Osteocyte (in vitro differentiated cells): Measurements from ENCODE around the gene CACNA2D3. TPM values are rescaled to one million over a fixed set of nuclear protein-coding genes. Genes with fewer than 3 reads are reported as not detected.

Experiments
- DNase-seq: peaks from one replicate; pipeline ENCODE4 v3.0.0; 2021; ENCODE audit warnings: mixed read lengths; ENCODE audit not compliant: unreplicated experiment; ENCODE audit errors: extremely low spot score
- H3K27ac Mint-ChIP-seq: one replicate; pipeline ENCODE4 v1.8.0; 2021; ENCODE audit warnings: mild to moderate bottlenecking, mixed read lengths; ENCODE audit not compliant: unreplicated experiment
- H3K27me3 Mint-ChIP-seq: one replicate; pipeline ENCODE4 v1.8.0; 2021; ENCODE audit warnings: mixed read lengths; ENCODE audit not compliant: unreplicated experiment
- H3K36me3 Mint-ChIP-seq: one replicate; pipeline ENCODE4 v1.8.0; 2021; ENCODE audit warnings: mixed read lengths; ENCODE audit not compliant: unreplicated experiment
- H3K4me1 Mint-ChIP-seq: one replicate; pipeline ENCODE4 v1.8.0; 2021; ENCODE audit warnings: mixed read lengths; ENCODE audit not compliant: unreplicated experiment
- H3K4me3 Mint-ChIP-seq: one replicate; pipeline ENCODE4 v1.8.0; 2021; ENCODE audit warnings: mild to moderate bottlenecking, moderate library complexity, mixed read lengths; ENCODE audit not compliant: unreplicated experiment
- H3K9me3 Mint-ChIP-seq: one replicate; pipeline ENCODE4 v1.8.0; 2021; ENCODE audit warnings: mixed read lengths; ENCODE audit not compliant: unreplicated experiment
- CTCF ChIP-seq: fragments of 200-600 bp; sonication (generic); IDR thresholded peaks from 2 replicates; pipeline ENCODE4 v1.5.0; 2021; ENCODE audit warnings: antibody characterized with exemption, mild to moderate bottlenecking, moderate library complexity
- total RNA-seq: library from RNA; stranded (reverse); gene quantifications from 2 replicates; pipeline ENCODE4 v1.2.1, GENCODE V29; 2021

Gene CACNA2D3
- total RNA-seq, 1 donor from 2014 or later: 0.46 TPM

- H3K27ac Mint-ChIP-seq: no peak overlapping the region
- no peaks in the 10 kb centered on the region for H3K4me1 Mint-ChIP-seq
- H3K9me3 Mint-ChIP-seq: no peaks in the 10 kb centered on the region
- no peak overlapping the region for H3K4me3 Mint-ChIP-seq
- H3K36me3 Mint-ChIP-seq: no peaks in the 10 kb centered on the region
- no peak for DNase-seq
- no peak for TF ChIP-seq CTCF
- H3K27me3 Mint-ChIP-seq: no peaks in the 10 kb centered on the region
Observed at GRCh38 chr3:54703923-54704322, 581.6 kb downstream of the CACNA2D3 start.

GRCh38 chr3:54705730-54706129 is 583.4 kb downstream of the CACNA2D3 start:
- Mint-ChIP-seq H3K4me1 (no peaks in the 10 kb centered on the region), H3K36me3 (no peaks in the 10 kb centered on the region), H3K9me3 (peaks cover 3% of the 10 kb centered on the region), H3K27me3 (no peaks in the 10 kb centered on the region), H3K27ac (no peak overlapping the region), H3K4me3 (no peak overlapping the region)
- TF ChIP-seq CTCF: no peak
- no peak for DNase-seq

GRCh38 chr3:54706738-54707137 is 584.4 kb downstream of the CACNA2D3 start:
- H3K27me3 Mint-ChIP-seq: no peaks in the 10 kb centered on the region
- peaks cover 3% of the 10 kb centered on the region for H3K9me3 Mint-ChIP-seq
- no peak overlapping the region for H3K4me3 Mint-ChIP-seq
- H3K36me3 Mint-ChIP-seq: no peaks in the 10 kb centered on the region
- no peak for DNase-seq
- H3K4me1 Mint-ChIP-seq: no peaks in the 10 kb centered on the region
- no peak overlapping the region for H3K27ac Mint-ChIP-seq
- no peak for TF ChIP-seq CTCF

GRCh38 chr3:54709785-54710184 is 587.4 kb downstream of the CACNA2D3 start:
- Mint-ChIP-seq H3K4me1 (no peaks in the 10 kb centered on the region), H3K36me3 (no peaks in the 10 kb centered on the region), H3K27me3 (no peaks in the 10 kb centered on the region), H3K9me3 (peaks cover 3% of the 10 kb centered on the region), H3K4me3 (no peak overlapping the region), H3K27ac (no peak overlapping the region)
- no peak for TF ChIP-seq CTCF
- no peak for DNase-seq

GRCh38 chr3:54710954-54711353 is 588.6 kb downstream of the CACNA2D3 start:
- Mint-ChIP-seq H3K4me1 (no peaks in the 10 kb centered on the region), H3K4me3 (no peak overlapping the region), H3K36me3 (no peaks in the 10 kb centered on the region), H3K27me3 (no peaks in the 10 kb centered on the region), H3K27ac (no peak overlapping the region), H3K9me3 (peaks cover 3% of the 10 kb centered on the region)
- no peak for DNase-seq
- TF ChIP-seq CTCF: no peak
